H1 (cell line): ENCODE measurements around the gene COTL1. TPM values are rescaled to one million over a fixed set of nuclear protein-coding genes. Genes with fewer than 3 reads are reported as not detected.

Source experiments
- BACH1 ChIP-seq: IDR thresholded peaks from 2 replicates; pipeline ENCODE4 v1.6.1; 2012; ENCODE audit warnings: low read length, improper control_type of control experiment
- CBX8 ChIP-seq: fragments of 300-800, 300-1000 bp; sonication (generic); IDR thresholded peaks from 2 replicates; pipeline ENCODE4 v1.7.1; 2016; ENCODE audit warnings: low read depth, low read length, borderline replicate concordance
- CEBPB ChIP-seq: IDR thresholded peaks from 2 replicates; pipeline ENCODE4 v1.6.1; 2012; ENCODE audit warnings: low read depth, low read length
- EP300 ChIP-seq, 2 experiments: IDR thresholded peaks; 1 replicate in 1 of 2; 2 replicates in 1 of 2; pipeline ENCODE4 v1.6.1; 2011 to 2012; ENCODE audit warnings: low read depth in 2 of 2, low read length in 2 of 2, mild to moderate bottlenecking in 2 of 2, borderline replicate concordance in 1 of 2, inconsistent platforms in 1 of 2, moderate library complexity in 1 of 2
- FOSL1 ChIP-seq: IDR thresholded peaks from 2 replicates; pipeline ENCODE4 v1.6.1; 2011; ENCODE audit warnings: mild to moderate bottlenecking, low read depth, low read length, moderate library complexity; ENCODE audit not compliant: insufficient read depth
- GABPA ChIP-seq: IDR thresholded peaks from 2 replicates; pipeline ENCODE4 v1.6.1; 2011; ENCODE audit warnings: mild to moderate bottlenecking, low read length, moderate library complexity, borderline replicate concordance; ENCODE audit not compliant: insufficient read depth
- SP1 ChIP-seq: IDR thresholded peaks from 2 replicates; pipeline ENCODE4 v1.6.1; 2011; ENCODE audit warnings: low read depth, low read length
- YY1 ChIP-seq: IDR thresholded peaks from 2 replicates; pipeline ENCODE4 v1.6.1; 2011; ENCODE audit warnings: low read depth, mild to moderate bottlenecking, low read length
- polyA plus RNA-seq, 7 experiments: library from polyadenylated mRNA; depleted of rRNA in 3 of 7; stranded (reverse) in 5 of 7; unstranded in 2 of 7; fragments of >200 nt in 5 of 7; fragments of 200-250 nt in 2 of 7; gene quantifications; 1 replicate in 5 of 7; 2 replicates in 1 of 7; 4 replicates in 1 of 7; pipeline versions ENCODE4 v1.2.1 to v1.2.3, GENCODE V29; 2011 to 2013; ENCODE audit warnings: missing spikeins in 2 of 7, mixed read lengths in 2 of 7
- total RNA-seq: library from RNA; stranded (reverse); fragmentation: NEBNext Ultra II Directional; extraction: Animal tissue kit (Norgen Biotek cat#: 25700); gene quantifications from 2 replicates; pipeline ENCODE4 v1.2.1, GENCODE V29; 2021

Gene COTL1
- total and polyA plus RNA-seq, 2 of the 8 experiments (the other 6 are each of a cell fraction or from before 2014, with no cell fraction given), result 59.2 to 183 TPM

- no peak for TF ChIP-seq SP1
- no peak for TF ChIP-seq GABPA
- no peak for TF ChIP-seq FOSL1
- no peak for TF ChIP-seq CEBPB
- no peak for TF ChIP-seq CBX8
- no peak for TF ChIP-seq BACH1
- no peak for TF ChIP-seq EP300 (IDR thresholded peaks at IDR 0.05; ENCODE audit: borderline replicate concordance in 1 of 2, low read depth in 2 of 2, low read length in 2 of 2)
- TF ChIP-seq YY1, result no peak
These were observed 84.9 kb downstream of the COTL1 start (continued) for GRCh38 chr16:84532855-84533486.
